ENCODE measurements around the gene TMEM175. TPM values are rescaled to one million over a fixed set of nuclear protein-coding genes. Genes with fewer than 3 reads are reported as not detected.

TMEM175 gene
- total and polyA plus RNA-seq, 9 of the 15 experiments (the other 6 are each of a cell fraction or from before 2014, with no cell fraction given), result 0.13 to 30.9 (median 9.4) TPM

DNA sequence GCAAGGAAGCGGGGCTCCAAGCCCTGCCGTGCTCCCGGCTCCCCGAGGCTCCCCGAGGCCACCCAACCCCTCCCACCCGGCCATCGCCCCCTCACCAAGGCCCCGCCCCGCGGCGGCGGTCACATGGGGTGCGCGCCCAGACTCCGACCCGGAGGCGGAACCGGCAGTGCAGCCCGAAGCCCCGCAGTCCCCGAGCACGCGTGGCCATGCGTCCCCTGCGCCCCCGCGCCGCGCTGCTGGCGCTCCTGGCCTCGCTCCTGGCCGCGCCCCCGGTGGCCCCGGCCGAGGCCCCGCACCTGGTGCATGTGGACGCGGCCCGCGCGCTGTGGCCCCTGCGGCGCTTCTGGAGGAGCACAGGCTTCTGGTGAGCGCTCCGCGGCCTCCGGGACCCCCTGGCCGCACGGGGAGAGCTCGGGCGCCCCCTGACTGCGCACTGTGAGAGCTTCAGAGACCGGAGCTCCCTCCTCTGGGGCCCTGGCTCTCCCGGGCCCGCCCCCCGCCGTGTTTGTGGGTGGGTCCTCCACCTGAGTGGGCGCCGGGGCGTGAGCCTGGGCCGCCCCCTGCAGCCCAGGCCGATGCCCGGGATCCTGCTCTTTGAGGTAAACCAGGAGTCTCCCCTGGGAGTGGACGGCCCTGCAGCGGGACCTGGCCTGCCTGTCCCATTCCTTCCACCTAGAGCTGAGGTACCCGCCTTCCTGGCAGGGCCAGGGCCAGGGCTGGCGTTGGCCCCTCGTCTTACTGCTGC lies 54.8 kb downstream of the TMEM175 start, which contains the start of gene IDUA (continued):
- peak; percentile 14; the same call in 1 of the 2 replicates for TF ChIP-seq TOE1 (IDR thresholded peaks at IDR 0.05; ENCODE audit: borderline replicate concordance)
- 0 out of 2 replicates have a peak, but pooled peaks have one; percentile 46 for TF ChIP-seq TOE1 (CRISPR knock-in tag; IDR thresholded peaks at IDR 0.05; ENCODE audit: borderline replicate concordance, low read depth)
- TF ChIP-seq ZBTB1 (CRISPR knock-in tag; IDR thresholded peaks at IDR 0.05; ENCODE audit: borderline replicate concordance, low read depth), result peak; percentile 50
- TF ChIP-seq LEF1 (IDR thresholded peaks at IDR 0.05), result no peak
- no peak for TF ChIP-seq ZNF717 (CRISPR knock-in tag; IDR thresholded peaks at IDR 0.05)
- no peak for TF ChIP-seq ZNF696 (CRISPR knock-in tag; conservative IDR thresholded peaks at IDR 0.05)
- TF ChIP-seq SMARCA4 (IDR thresholded peaks at IDR 0.05), result no peak
- TF ChIP-seq ZNF253 (CRISPR knock-in tag; conservative IDR thresholded peaks at IDR 0.05), result no peak
- TF ChIP-seq, protein P1, sequence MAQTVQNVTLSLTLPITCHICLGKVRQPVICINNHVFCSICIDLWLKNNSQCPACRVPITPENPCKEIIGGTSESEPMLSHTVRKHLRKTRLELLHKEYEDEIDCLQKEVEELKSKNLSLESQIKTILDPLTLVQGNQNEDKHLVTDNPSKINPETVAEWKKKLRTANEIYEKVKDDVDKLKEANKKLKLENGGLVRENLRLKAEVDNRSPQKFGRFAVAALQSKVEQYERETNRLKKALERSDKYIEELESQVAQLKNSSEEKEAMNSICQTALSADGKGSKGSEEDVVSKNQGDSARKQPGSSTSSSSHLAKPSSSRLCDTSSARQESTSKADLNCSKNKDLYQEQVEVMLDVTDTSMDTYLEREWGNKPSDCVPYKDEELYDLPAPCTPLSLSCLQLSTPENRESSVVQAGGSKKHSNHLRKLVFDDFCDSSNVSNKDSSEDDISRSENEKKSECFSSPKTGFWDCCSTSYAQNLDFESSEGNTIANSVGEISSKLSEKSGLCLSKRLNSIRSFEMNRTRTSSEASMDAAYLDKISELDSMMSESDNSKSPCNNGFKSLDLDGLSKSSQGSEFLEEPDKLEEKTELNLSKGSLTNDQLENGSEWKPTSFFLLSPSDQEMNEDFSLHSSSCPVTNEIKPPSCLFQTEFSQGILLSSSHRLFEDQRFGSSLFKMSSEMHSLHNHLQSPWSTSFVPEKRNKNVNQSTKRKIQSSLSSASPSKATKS (CRISPR knock-in tag; IDR thresholded peaks at IDR 0.05), result no peak
- TF ChIP-seq FOXA3 (CRISPR knock-in tag; conservative IDR thresholded peaks at IDR 0.05 in 1 of 2, IDR thresholded peaks at IDR 0.05 in 1 of 2), result no peak
- TF ChIP-seq, protein P2, sequence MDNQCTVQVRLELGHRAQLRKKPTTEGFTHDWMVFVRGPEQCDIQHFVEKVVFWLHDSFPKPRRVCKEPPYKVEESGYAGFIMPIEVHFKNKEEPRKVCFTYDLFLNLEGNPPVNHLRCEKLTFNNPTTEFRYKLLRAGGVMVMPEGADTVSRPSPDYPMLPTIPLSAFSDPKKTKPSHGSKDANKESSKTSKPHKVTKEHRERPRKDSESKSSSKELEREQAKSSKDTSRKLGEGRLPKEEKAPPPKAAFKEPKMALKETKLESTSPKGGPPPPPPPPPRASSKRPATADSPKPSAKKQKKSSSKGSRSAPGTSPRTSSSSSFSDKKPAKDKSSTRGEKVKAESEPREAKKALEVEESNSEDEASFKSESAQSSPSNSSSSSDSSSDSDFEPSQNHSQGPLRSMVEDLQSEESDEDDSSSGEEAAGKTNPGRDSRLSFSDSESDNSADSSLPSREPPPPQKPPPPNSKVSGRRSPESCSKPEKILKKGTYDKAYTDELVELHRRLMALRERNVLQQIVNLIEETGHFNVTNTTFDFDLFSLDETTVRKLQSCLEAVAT (IDR thresholded peaks at IDR 0.05), result no peak
- TF ChIP-seq ESRRA (IDR thresholded peaks at IDR 0.05; ENCODE audit: borderline replicate concordance, low read depth), result peak; percentile 29; the same call in 1 of the 2 replicates
- TF ChIP-seq, protein P3, sequence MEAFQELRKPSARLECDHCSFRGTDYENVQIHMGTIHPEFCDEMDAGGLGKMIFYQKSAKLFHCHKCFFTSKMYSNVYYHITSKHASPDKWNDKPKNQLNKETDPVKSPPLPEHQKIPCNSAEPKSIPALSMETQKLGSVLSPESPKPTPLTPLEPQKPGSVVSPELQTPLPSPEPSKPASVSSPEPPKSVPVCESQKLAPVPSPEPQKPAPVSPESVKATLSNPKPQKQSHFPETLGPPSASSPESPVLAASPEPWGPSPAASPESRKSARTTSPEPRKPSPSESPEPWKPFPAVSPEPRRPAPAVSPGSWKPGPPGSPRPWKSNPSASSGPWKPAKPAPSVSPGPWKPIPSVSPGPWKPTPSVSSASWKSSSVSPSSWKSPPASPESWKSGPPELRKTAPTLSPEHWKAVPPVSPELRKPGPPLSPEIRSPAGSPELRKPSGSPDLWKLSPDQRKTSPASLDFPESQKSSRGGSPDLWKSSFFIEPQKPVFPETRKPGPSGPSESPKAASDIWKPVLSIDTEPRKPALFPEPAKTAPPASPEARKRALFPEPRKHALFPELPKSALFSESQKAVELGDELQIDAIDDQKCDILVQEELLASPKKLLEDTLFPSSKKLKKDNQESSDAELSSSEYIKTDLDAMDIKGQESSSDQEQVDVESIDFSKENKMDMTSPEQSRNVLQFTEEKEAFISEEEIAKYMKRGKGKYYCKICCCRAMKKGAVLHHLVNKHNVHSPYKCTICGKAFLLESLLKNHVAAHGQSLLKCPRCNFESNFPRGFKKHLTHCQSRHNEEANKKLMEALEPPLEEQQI (IDR thresholded peaks at IDR 0.05), result no peak
- TF ChIP-seq, protein P4, sequence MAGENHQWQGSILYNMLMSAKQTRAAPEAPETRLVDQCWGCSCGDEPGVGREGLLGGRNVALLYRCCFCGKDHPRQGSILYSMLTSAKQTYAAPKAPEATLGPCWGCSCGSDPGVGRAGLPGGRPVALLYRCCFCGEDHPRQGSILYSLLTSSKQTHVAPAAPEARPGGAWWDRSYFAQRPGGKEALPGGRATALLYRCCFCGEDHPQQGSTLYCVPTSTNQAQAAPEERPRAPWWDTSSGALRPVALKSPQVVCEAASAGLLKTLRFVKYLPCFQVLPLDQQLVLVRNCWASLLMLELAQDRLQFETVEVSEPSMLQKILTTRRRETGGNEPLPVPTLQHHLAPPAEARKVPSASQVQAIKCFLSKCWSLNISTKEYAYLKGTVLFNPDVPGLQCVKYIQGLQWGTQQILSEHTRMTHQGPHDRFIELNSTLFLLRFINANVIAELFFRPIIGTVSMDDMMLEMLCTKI (IDR thresholded peaks at IDR 0.05; ENCODE audit: partially characterized antibody), result no peak
- TF ChIP-seq BRD9 (IDR thresholded peaks at IDR 0.05; ENCODE audit: low read depth, partially characterized antibody), result no peak
- no peak for TF ChIP-seq KAT8 (IDR thresholded peaks at IDR 0.05; ENCODE audit: low read depth)

Data from K562 (cell line).